NOMO-1 treated with DMSO at 0.1 percent for 48 hours (cell line): ENCODE data around the gene LENG1.
"Not testable (repeated sequence)": the region's sequence is repeated elsewhere in the genome, so short reads cannot be mapped to it uniquely, and the experiment has no call there.

Experiments
- DNase-seq: peaks from one replicate; lab custom pipeline; 2025; ENCODE audit not compliant: unreplicated experiment; lab: John Stamatoyannopoulos, UW

The LENG1 gene

GRCh38 chr19:54159352-54160181 is at the start of gene LENG1:
LENG1 (minus strand) TSS chr19:54159721; CDS start chr19:54159695, 26 bp downstream.
- DNase-seq, result peak; percentile 100

DNA sequence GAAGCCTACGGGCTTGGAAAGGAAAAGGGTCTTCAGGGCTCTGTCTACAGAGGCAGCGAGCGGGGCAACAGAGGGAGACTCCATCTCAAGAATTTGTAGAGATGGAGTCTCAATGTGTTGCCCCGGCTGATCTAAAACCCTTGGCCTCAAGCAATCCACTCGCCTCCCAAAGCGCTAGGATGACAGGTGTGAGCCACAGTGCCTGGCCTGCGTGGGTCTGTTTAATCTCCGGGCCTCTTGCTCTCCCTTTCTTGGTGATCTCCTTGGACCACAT is 49.2 kb upstream of the LENG1 start:
- no peak for DNase-seq

DNA sequence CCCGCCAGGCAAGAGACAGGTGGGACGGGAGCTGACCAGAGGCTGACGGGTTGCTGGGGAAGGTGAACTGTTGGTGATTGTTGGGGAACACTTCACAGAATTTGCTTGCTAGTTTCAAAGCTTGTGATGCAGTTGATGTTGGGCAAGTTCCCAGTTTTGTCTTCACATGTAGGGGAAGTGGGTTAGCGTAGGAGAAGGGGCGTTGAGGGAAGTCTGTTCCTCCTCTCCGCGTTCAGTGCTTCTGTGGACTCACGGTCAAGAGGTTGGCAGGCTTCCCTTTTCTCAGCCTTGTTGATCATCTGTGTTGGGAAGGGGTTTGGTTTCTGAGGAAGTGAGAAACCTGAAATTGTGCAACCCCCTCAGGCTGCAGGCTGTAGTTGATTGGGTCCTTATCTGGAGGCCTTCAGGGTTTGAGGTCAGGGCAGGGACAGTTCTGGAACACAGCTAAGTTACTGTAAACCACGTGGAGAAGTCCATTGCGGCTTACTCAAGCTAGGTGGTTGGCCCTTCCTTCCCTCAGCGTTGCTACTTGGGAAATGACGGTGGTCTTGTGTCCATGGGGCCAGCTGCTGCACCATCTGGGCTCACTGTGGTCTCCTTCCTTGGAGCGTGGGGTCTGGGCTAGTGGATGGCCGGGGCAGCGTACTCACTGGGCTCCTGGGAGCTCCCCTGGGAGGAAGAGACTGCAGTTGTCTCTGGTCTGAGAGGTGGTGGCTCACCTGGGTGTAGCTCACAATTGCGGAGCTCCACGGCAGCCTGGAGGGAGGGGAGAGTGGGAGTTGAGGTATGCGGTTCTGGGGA is 48.7 kb upstream of the LENG1 start:
- DNase-seq, result peak; percentile 100

- no peak for DNase-seq
These were observed 48.1 kb upstream of the LENG1 start for GRCh38 chr19:54207676-54207982.

- not testable (repeated sequence) for DNase-seq
These were observed 47.7 kb upstream of the LENG1 start for GRCh38 chr19:54207193-54207592.

DNA sequence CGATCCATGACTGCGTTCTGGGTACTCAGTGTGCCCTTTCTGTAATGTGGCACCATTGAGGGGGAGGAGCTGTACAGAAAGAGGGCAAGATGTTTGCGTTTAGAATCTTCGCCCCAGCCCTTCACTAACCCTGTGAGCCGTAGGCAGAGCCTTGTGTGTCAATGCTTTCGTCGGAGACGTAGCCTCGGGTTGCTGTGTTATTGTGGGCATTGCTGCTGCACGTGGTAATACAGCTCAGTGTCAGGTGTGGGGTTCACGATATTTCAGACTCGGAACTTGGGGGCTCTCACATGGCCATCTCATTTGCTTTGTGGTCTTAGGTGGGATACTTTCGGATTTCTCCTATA is 47.3 kb upstream of the LENG1 start:
- no peak for DNase-seq

DNA sequence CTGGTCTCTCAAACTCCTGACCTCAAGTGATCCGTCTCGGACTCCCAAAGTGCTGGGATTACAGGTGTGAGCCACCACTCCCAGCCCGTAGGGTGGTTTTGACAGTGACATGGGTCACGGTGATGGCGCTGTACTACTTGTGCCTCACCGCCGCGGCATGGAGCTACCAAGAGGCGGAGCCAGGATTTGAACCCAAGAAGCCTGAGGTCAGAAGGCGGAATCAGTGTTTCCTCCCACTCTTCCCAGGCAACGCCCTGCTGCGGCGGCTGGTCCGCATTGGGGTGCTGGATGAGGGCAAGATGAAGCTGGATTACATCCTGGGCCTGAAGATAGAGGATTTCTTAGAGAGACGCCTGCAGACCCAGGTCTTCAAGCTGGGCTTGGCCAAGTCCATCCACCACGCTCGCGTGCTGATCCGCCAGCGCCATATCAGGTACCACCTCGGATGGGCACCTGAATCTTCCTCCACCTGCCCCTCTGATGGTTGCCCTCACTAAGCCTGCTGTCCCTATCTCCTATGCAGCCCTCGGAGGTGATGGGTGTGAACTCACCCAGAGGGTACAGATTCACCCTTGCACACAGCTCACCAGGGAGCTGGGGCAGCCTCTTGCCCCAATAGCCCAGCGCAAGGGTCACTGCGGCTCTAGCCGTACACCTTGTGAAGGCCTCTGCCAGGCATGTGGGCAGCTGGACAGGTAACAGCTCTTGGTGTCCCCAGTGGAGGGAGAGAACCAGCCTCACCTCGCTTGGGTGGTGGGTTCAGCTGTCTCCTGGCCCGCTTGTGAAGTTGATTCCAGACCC is 46.7 kb upstream of the LENG1 start:
- no peak for DNase-seq

DNA sequence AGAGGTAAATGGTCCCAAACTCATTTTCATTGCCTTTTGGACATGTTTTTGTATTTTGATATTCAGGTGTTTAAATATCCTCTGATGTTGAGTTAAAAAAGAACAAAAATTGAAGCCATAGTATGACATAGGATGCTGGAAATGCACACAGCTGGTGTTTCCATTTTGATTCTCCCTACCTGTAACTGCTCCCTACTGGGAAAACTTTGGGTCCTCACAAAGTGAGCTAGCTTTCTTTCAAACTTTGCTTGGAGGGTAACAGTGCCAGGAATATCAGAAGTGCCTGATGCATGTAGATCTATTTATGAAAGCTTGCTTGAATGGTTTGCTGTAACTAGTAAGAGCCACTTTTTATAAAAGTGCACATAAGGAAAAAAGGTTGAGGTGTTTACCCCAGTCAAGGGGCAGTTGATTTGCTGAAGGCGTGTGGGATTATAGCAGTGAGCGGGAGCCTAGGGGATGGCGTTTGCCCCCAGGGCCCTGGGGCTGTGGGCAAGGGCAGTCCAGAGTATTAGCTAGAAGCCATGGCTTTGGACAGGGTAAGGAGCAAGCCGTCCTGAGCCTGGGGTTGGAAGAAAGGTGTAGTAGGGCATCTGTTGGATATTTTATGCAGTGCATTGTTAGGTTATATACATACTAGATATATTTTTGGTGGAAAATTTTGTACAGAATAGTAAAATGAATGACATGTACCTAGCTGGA is 45.4 kb upstream of the LENG1 start:
- no peak for DNase-seq

DNA sequence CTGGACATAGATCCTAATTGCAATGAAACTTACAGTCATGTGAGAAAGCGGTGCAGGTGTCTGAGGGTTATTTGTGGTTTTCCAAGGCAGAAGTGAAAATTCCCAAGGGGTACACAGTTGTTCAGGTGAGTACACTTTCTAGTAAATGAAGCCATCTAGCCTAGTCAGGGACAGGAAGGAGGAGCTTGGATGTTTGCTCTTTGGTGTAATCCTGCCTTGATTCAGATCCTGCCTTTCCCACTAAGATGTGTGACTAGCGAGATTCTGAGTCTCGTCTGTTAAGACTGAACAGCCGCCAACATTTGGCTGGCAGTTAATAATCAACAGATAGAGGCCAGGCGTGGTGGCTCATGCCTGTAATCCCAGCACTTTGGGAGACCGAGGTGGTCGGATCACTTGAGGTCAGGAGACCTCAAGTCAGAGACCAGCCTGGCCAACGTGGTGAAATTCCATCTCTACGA is 43.7 kb upstream of the LENG1 start:
- no peak for DNase-seq

DNA sequence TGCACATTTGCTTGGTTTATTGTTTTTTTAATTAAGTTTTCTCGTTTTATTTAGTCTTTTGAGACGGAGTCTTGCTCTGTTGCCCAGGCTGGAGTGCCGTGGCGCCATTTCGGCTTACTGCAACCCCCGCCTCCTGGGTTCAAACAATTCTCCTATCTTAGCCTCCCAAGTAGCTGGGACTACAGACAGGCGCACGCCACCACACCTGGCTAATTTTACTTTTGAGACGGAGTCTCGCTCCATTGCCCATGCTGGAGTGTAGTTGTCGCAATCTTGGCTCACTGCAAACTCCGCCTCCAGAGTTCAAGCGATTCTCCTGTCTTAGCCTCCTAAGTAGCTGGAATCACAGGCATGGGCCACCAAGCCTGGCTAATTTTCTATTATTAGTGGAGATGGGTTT is 42.5 kb upstream of the LENG1 start:
- no peak for DNase-seq

- no peak for DNase-seq
These were observed 41.7 kb upstream of the LENG1 start for GRCh38 chr19:54201172-54201701.

- DNase-seq, result no peak
These were observed 39.9 kb upstream of the LENG1 start for GRCh38 chr19:54199401-54199800.

- DNase-seq, result no peak
These were observed 37.6 kb upstream of the LENG1 start for GRCh38 chr19:54197121-54197520.

DNA sequence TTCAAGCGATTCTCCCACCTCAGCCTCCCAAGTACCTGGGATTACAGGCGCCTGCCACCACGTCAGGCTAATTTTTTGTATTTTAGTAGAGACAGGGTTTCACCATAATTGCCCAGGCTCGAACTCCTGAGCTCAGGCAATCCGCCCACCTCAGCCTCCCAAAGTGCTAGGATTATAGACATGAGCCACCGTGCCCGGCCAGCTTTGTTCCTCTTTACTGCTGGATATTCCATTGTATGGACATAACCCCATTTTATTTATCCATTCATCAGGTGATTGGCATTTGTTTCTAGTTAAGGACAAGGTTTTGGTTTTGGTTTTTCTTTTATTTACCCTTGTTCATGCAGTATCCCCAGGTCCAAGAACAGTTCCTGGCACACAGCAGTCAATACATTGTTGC is 37.0 kb upstream of the LENG1 start:
- DNase-seq, result no peak

GRCh38 chr19:54194463-54194862 is 34.9 kb upstream of the LENG1 start:
- not testable (repeated sequence) for DNase-seq

DNA sequence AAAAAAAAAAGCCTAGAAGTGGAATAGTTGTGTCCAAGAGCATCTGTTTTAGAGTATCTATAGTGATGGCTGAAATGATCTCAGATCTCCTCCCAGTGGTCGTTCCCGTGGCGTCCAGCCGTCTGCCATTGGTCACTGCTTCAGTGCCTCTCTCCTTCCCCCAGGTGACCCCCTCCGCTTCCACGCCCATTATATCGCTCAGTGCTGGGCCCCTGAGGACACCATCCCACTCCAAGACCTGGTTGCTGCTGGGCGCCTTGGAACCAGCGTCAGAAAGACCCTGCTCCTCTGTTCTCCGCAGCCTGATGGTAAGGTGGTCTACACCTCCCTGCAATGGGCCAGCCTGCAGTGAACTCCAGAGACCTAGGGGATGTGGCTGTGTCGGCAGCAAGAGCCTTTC is 33.5 kb upstream of the LENG1 start:
- no peak for DNase-seq

DNA sequence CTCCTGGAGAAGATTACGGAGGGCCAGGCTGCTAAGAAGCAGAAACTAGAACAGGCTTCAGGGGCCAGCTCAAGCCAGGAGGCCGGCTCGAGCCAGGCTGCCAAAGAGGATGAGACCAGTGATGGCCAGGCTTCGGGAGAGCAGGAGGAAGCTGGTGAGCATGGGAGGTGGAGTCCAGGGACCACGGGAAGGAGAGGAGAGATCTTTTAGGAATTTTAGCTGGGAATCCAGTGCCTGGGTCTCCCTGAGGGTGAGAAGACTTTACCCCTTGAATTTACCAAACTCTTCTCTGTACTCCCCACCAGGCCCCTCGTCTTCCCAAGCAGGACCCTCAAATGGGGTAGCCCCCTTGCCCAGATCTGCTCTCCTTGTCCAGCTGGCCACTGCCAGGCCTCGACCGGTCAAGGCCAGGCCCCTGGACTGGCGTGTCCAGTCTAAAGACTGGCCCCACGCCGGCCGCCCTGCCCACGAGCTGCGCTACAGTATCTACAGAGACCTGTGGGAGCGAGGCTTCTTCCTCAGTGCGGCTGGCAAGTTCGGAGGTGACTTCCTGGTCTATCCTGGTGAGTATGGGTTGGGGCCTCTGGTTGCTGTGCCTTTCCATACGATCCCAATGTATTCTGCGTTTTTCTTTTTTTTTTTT is 32.4 kb upstream of the LENG1 start:
- DNase-seq, result no peak

DNA sequence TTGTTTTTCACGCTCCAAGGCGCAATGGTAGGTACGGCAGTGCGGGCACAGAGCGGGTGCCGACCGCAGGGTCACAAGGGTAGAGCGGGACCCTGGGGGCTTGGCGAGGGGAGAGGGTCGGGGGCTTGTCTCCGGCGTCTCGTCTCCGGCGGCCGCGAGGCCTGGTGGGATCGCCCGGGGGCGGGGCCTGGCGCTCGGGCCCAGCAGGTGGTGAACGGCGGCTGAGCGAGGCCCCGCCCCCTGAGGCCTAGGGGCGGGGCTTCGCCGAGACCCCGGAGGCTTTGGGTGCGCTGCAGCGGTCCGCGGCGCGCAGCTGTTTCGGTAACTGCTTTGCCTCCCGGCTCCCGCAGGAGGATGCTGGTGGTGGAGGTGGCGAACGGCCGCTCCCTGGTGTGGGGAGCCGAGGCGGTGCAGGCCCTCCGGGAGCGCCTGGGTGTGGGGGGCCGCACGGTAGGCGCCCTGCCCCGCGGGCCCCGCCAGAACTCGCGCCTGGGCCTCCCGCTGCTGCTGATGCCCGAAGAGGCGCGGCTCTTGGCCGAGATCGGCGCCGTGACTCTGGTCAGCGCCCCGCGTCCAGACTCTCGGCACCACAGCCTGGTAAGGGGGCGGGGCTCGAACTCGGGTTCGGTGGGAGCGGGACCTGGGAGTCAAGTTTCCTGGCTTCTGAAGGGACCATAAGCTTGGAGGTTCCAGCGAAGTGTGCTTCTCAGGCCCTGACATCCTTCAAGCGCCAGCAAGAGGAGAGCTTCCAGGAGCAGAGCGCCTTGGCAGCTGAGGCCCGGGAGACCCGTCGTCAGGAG is 31.7 kb upstream of the LENG1 start, which contains the start of gene TSEN34:
Gene TSEN34, plus strand, starts transcription at position 298 of the 800 bp plus-strand sequence. Its CDS starts 57 bp downstream, at position 355.
- DNase-seq, result peak; percentile 83

DNA sequence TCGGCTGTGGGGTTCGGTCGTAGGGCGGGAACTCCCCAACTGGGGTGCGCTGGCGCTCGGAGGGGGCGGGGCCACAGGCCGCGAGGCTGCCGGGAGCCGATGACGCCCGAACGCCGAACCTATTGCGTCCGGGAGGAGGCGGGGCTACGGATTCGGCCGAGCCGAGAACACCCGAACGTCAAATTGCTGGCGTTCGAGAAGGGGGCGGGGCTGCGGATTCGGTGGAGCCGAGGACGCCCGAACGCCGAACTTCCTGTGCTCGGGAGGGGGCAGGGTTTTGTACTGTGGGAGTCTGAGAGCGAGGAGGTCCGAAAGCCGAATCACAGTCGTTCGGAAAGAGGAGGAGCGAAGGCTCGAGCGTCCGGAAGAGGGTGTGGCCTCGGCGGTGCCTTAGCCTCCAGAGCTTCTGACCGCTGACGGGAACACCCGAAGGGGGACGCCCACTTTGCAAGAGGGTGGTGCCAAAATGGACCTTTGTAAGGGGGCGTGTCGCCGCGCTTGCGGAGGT is 31.0 kb upstream of the LENG1 start:
- peak; percentile 99 for DNase-seq
